NB4 (cell line): ENCODE data around the gene ABCA10.

Source experiments
- MYC ChIP-seq: IDR thresholded peaks from 2 replicates; pipeline ENCODE4 v1.6.1; 2011; ENCODE audit warnings: low read depth, low read length
- POLR2A ChIP-seq: IDR thresholded peaks from 2 replicates; pipeline ENCODE4 v1.6.1; 2011; ENCODE audit warnings: mild to moderate bottlenecking; ENCODE audit not compliant: insufficient read length; ENCODE audit errors: extremely low read depth
- TF ChIP-seq, protein P1 (sequence below): IDR thresholded peaks from one replicate; pipeline ENCODE4 v1.5.1; 2012; ENCODE audit warnings: low read depth, low read length

DNA sequence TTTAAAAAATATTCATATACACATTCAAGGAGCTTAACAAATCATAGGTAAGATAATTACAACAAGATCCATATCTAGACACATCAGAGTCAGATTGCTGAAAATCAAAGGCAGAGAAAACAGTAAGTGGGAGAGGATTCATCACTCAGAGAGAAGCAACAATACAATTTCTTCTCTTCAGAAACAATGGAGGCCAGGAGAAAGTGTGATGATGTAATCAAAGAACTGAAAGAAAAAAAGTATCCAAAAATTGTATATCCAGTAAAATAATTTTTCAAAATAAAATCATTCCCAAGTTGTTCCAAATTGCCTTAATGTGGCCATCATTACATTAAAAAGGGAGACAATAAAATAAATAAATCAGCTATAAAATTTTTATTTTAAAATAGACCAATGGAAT is 69.2 kb downstream of the ABCA10 start:
- TF ChIP-seq POLR2A (no peak), MYC (no peak)
- TF ChIP-seq, protein P1, sequence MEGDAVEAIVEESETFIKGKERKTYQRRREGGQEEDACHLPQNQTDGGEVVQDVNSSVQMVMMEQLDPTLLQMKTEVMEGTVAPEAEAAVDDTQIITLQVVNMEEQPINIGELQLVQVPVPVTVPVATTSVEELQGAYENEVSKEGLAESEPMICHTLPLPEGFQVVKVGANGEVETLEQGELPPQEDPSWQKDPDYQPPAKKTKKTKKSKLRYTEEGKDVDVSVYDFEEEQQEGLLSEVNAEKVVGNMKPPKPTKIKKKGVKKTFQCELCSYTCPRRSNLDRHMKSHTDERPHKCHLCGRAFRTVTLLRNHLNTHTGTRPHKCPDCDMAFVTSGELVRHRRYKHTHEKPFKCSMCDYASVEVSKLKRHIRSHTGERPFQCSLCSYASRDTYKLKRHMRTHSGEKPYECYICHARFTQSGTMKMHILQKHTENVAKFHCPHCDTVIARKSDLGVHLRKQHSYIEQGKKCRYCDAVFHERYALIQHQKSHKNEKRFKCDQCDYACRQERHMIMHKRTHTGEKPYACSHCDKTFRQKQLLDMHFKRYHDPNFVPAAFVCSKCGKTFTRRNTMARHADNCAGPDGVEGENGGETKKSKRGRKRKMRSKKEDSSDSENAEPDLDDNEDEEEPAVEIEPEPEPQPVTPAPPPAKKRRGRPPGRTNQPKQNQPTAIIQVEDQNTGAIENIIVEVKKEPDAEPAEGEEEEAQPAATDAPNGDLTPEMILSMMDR: no peak
